DMS114 treated with DMSO at 0.1 percent for 48 hours (cell line): ENCODE data around the gene ENDOD1.
"Not testable (repeated sequence)": the region's sequence is repeated elsewhere in the genome, so short reads cannot be mapped to it uniquely, and the experiment has no call there.

Source experiments
- DNase-seq: peaks from one replicate; lab custom pipeline; 2025; ENCODE audit not compliant: unreplicated experiment; lab: John Stamatoyannopoulos, UW

Gene ENDOD1

GRCh38 chr11:95089620-95090542 is at the start of gene ENDOD1:
TSS of gene ENDOD1 (plus strand) at chr11:95089846. CDS start at chr11:95089928, 82 bp downstream.
- DNase-seq: peak; percentile 35

- DNase-seq: no peak
These were observed 47.4 kb upstream of the ENDOD1 start for GRCh38 chr11:95042239-95042638.

GRCh38 chr11:95042906-95043305 is 46.7 kb upstream of the ENDOD1 start:
- no peak for DNase-seq

GRCh38 chr11:95044010-95044409 is 45.6 kb upstream of the ENDOD1 start:
- DNase-seq: no peak

- no peak for DNase-seq
These were observed 43.8 kb upstream of the ENDOD1 start for GRCh38 chr11:95045812-95046211.

- DNase-seq: not testable (repeated sequence)
These were observed 40.5 kb upstream of the ENDOD1 start, which contains the start of gene KDM4F for GRCh38 chr11:95049122-95049521. TSS of gene KDM4F (plus strand) at chr11:95049422.

- no peak for DNase-seq
These were observed 38.9 kb upstream of the ENDOD1 start for GRCh38 chr11:95050595-95051202.

GRCh38 chr11:95054356-95054755 is 35.3 kb upstream of the ENDOD1 start:
- DNase-seq: no peak

GRCh38 chr11:95055283-95055897 is 34.3 kb upstream of the ENDOD1 start:
- DNase-seq: no peak

- DNase-seq: no peak
These were observed 31.7 kb upstream of the ENDOD1 start for GRCh38 chr11:95057959-95058358.

GRCh38 chr11:95058621-95059020 is 31.0 kb upstream of the ENDOD1 start:
- DNase-seq: no peak

- DNase-seq: no peak
These were observed 30.6 kb upstream of the ENDOD1 start for GRCh38 chr11:95059046-95059445.

- DNase-seq: no peak
These were observed 24.3 kb upstream of the ENDOD1 start for GRCh38 chr11:95065336-95065735.

GRCh38 chr11:95066716-95067038 is 23.0 kb upstream of the ENDOD1 start, which contains the start of gene SRSF8:
TSS of gene SRSF8 (plus strand) at chr11:95066919. CDS start at chr11:95067227, 308 bp downstream.
- DNase-seq: no peak

- DNase-seq: peak; percentile 43
These were observed 22.4 kb upstream of the ENDOD1 start for GRCh38 chr11:95067039-95067840.

- no peak for DNase-seq
These were observed 21.8 kb upstream of the ENDOD1 start for GRCh38 chr11:95067841-95068219.

GRCh38 chr11:95068549-95068948 is 21.1 kb upstream of the ENDOD1 start:
- peak; percentile 74 for DNase-seq

- no peak for DNase-seq
These were observed 19.2 kb upstream of the ENDOD1 start for GRCh38 chr11:95070471-95070870.

GRCh38 chr11:95072948-95073347 is 16.7 kb upstream of the ENDOD1 start:
- DNase-seq: no peak

- no peak for DNase-seq
These were observed 14.7 kb upstream of the ENDOD1 start for GRCh38 chr11:95074792-95075563.
